Body of pancreas (tissue), 4 donors: ENCODE results near the gene AGAP1. TPM values are rescaled to one million over a fixed set of nuclear protein-coding genes. Genes with fewer than 3 reads are reported as not detected.

Experiments used
- ATAC-seq: fragments of 150-250 bp; one replicate; pipeline ENCODE4 v1.9.1; 2016
- DNase-seq, 4 donors: peaks; one replicate each; pipeline ENCODE4 v3.0.0-alpha.2; 2019
- H3K27ac ChIP-seq, 4 donors: fragments of 200-600 bp; sonication (generic); 1 replicate in 3 of 4; 2 replicates in 1 of 4; pipeline versions ENCODE4 v1.5.1 to v1.6.1; 2016 to 2019; ENCODE audit warnings: mild to moderate bottlenecking in 1 of 4, mixed read lengths in 1 of 4, moderate library complexity in 1 of 4
- H3K27me3 ChIP-seq, 2 donors: fragments of 200-600 bp; sonication (generic); one replicate each; pipeline ENCODE4 v1.6.0; 2016; ENCODE audit warnings: mild to moderate bottlenecking in 1 of 2
- H3K36me3 ChIP-seq, 2 donors: fragments of 200-600 bp; sonication (generic); replicated peaks in 1 of 2; 2 replicates each; pipeline ENCODE4 v1.5.1; 2016; ENCODE audit warnings: low read depth in 2 of 2; ENCODE audit not compliant: insufficient read depth in 1 of 2
- H3K4me1 ChIP-seq: fragments of 200-600 bp; sonication (generic); one replicate; pipeline ENCODE4 v1.6.0; 2016
- H3K4me3 ChIP-seq, 2 donors: fragments of 200-600 bp; sonication (generic); 1 replicate in 1 of 2; 2 replicates in 1 of 2; pipeline ENCODE4 v1.5.1; 2016 to 2019
- H3K9me3 ChIP-seq, 3 donors: fragments of 200-600 bp; sonication (generic); 1 replicate in 2 of 3; 2 replicates in 1 of 3; pipeline ENCODE4 v1.5.1; 2016
- CTCF ChIP-seq, 7 experiments: fragments of 450-650 bp in 4 of 7; fragments of 200-600 bp in 3 of 7; sonication (generic) in 3 of 7; IDR thresholded peaks; one replicate each; pipeline ENCODE4 v1.5.1; 2016 to 2019; ENCODE audit warnings: antibody characterized with exemption in 7 of 7
- POLR2A ChIP-seq, 3 donors: fragments of 450-650 bp; IDR thresholded peaks; one replicate each; pipeline ENCODE4 v1.6.1; 2016; ENCODE audit warnings: antibody characterized with exemption in 3 of 3, mild to moderate bottlenecking in 2 of 3
- WGBS, 2 donors: methylation state at CpG; one replicate each; pipeline ENCODE4 v1.1.5; 2017; 5-methylcytosine and 5-hydroxymethylcytosine counted together
- intact Hi-C: fragments of 100-400 bp; cut with DNase I; formaldehyde crosslinking; loops from one replicate; pipeline ENCODE4 v1.15.1; 2023
- total RNA-seq, 2 donors: library from RNA; depleted of rRNA; stranded (reverse); fragments of >200 nt; gene quantifications; one replicate each; pipeline ENCODE4 v1.1.0, GENCODE V29; 2016

The AGAP1 gene
- total RNA-seq, 2 donors from 2014 or later = 21.3 to 32.6 TPM

- DNase-seq (no peak), ATAC-seq (no peak)
- Histone ChIP-seq H3K27me3 (no peaks in the 10 kb centered on the region), H3K9me3 (no peaks in the 10 kb centered on the region), H3K4me3 (no peak overlapping the region), H3K4me1 (no peaks in the 10 kb centered on the region), H3K27ac (no peak overlapping the region), H3K36me3 (no peaks in the 10 kb centered on the region)
- TF ChIP-seq POLR2A (IDR thresholded peaks at IDR 0.05) (no peak), CTCF (IDR thresholded peaks at IDR 0.05) (no peak)
- WGBS, 2 donors = 94 to 97% methylated on average over 13 of the region's 13 CpGs
- intact Hi-C loops = no loop called here
Measured at GRCh38 chr2:235841863-235842262, 348.0 kb downstream of the AGAP1 start.

- Histone ChIP-seq H3K36me3 (no peaks in the 10 kb centered on the region), H3K27ac (no peak overlapping the region), H3K9me3 (no peaks in the 10 kb centered on the region), H3K27me3 (no peaks in the 10 kb centered on the region), H3K4me1 (no peaks in the 10 kb centered on the region), H3K4me3 (no peak overlapping the region)
- intact Hi-C loops = no loop called here
- no peak for ATAC-seq
- no peak for DNase-seq
- TF ChIP-seq POLR2A (IDR thresholded peaks at IDR 0.05) (no peak), CTCF (IDR thresholded peaks at IDR 0.05) (no peak)
- 94 to 95% methylated on average over 12 to 13 of the region's 13 CpGs for WGBS, 2 donors
Measured at GRCh38 chr2:235842941-235843340, 349.1 kb downstream of the AGAP1 start.

GRCh38 chr2:235843591-235844395 lies 349.9 kb downstream of the AGAP1 start:
- no peaks in the 10 kb centered on the region for H3K4me1 ChIP-seq
- H3K27ac ChIP-seq = no peak overlapping the region
- no peak for ATAC-seq
- 85 to 90% methylated on average over 12 of the region's 12 CpGs for WGBS, 2 donors
- intact Hi-C loops = no loop called here
- TF ChIP-seq CTCF (IDR thresholded peaks at IDR 0.05) = no peak
- no peak for TF ChIP-seq POLR2A (IDR thresholded peaks at IDR 0.05)
- no peak for DNase-seq
- no peaks in the 10 kb centered on the region for H3K36me3 ChIP-seq
- H3K9me3 ChIP-seq = no peaks in the 10 kb centered on the region
- no peak overlapping the region for H3K4me3 ChIP-seq
- no peaks in the 10 kb centered on the region for H3K27me3 ChIP-seq

GRCh38 chr2:235844561-235844960 lies 350.7 kb downstream of the AGAP1 start:
- no peak for DNase-seq
- whole genome bisulfite sequencing, 2 donors = 93 to 94% methylated on average over 8 of the region's 8 CpGs
- no peaks in the 10 kb centered on the region for H3K9me3 ChIP-seq
- no peak overlapping the region for H3K4me3 ChIP-seq
- no peaks in the 10 kb centered on the region for H3K27me3 ChIP-seq
- H3K36me3 ChIP-seq = no peaks in the 10 kb centered on the region
- no peak overlapping the region for H3K27ac ChIP-seq
- H3K4me1 ChIP-seq = no peaks in the 10 kb centered on the region
- ATAC-seq = no peak
- intact Hi-C loops = no loop called here
- TF ChIP-seq POLR2A (IDR thresholded peaks at IDR 0.05) = no peak
- TF ChIP-seq CTCF (IDR thresholded peaks at IDR 0.05) = no peak

GRCh38 chr2:235845245-235845644 lies 351.4 kb downstream of the AGAP1 start:
- Histone ChIP-seq H3K4me3 (no peak overlapping the region), H3K36me3 (no peaks in the 10 kb centered on the region), H3K27ac (no peak overlapping the region), H3K4me1 (no peaks in the 10 kb centered on the region), H3K9me3 (no peaks in the 10 kb centered on the region), H3K27me3 (no peaks in the 10 kb centered on the region)
- intact Hi-C loops = no loop called here
- no peak for DNase-seq
- TF ChIP-seq POLR2A (IDR thresholded peaks at IDR 0.05) (no peak), CTCF (IDR thresholded peaks at IDR 0.05) (no peak)
- 76 to 83% methylated on average over 6 of the region's 6 CpGs for WGBS, 2 donors
- no peak for ATAC-seq
